ENCODE measurements around the gene STAP2. TPM values are rescaled to one million over a fixed set of nuclear protein-coding genes. Genes with fewer than 3 reads are reported as not detected.

The STAP2 gene
- total RNA-seq, 1 donor from 2014 or later, result 83.2 TPM

DNA sequence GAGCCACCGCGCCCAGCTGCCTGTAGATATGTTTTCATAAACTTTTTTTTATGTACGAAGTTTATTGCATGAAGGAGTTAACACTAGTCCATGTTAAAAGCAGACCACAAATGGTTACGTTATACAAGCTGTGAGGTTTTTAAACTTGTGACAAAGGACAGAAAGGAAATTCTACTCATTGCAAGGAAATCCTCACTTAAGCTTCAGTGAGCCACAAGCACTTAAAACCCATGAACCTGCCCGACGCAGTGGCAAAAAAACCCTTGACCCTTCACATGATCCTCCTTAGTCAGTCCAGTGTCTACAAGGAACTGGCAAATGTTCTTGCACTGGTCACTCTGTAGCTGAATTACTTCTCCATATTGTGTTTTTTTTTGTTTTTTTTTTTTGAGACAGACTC lies 8.9 kb upstream of the STAP2 start:
- Histone ChIP-seq H3K27me3 (ENCODE audit: control insufficient read depth, insufficient read depth, low read length) (no peaks in the 10 kb centered on the region), H3K4me3 (ENCODE audit: low read depth, low read length) (no peak overlapping the region), H3K36me3 (ENCODE audit: control insufficient read depth, insufficient read depth, low read length) (peaks cover 1% of the 10 kb centered on the region)
- DNase-seq (ENCODE audit: low read depth) (no peak), FAIRE-seq (no peak)
- TF ChIP-seq, protein P1, sequence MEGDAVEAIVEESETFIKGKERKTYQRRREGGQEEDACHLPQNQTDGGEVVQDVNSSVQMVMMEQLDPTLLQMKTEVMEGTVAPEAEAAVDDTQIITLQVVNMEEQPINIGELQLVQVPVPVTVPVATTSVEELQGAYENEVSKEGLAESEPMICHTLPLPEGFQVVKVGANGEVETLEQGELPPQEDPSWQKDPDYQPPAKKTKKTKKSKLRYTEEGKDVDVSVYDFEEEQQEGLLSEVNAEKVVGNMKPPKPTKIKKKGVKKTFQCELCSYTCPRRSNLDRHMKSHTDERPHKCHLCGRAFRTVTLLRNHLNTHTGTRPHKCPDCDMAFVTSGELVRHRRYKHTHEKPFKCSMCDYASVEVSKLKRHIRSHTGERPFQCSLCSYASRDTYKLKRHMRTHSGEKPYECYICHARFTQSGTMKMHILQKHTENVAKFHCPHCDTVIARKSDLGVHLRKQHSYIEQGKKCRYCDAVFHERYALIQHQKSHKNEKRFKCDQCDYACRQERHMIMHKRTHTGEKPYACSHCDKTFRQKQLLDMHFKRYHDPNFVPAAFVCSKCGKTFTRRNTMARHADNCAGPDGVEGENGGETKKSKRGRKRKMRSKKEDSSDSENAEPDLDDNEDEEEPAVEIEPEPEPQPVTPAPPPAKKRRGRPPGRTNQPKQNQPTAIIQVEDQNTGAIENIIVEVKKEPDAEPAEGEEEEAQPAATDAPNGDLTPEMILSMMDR (IDR thresholded peaks at IDR 0.05; ENCODE audit: insufficient read depth, low read length, severe bottlenecking), result no peak

DNA sequence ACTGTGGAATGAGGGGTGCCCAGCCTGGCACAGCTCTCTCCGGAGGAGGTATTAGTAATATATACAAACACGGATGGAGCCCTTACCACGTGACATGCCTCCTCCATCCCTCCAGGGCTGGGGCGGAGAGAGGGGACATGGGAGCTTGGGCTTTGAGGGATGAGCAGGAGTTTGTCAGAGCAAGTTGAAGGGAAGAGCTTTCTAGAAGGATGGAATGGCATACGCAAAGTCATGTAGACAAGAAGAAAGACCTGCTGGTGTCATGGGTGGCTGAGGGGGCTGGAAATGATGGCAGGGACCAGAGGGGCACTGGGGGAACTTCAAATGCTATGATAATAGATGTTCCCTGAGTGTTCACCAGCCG lies 7.4 kb upstream of the STAP2 start:
- H3K27me3 ChIP-seq (ENCODE audit: control insufficient read depth, insufficient read depth, low read length), result no peaks in the 10 kb centered on the region
- FAIRE-seq (no peak), DNase-seq (ENCODE audit: low read depth) (no peak)
- H3K36me3 ChIP-seq (ENCODE audit: control insufficient read depth, insufficient read depth, low read length), result peaks cover 1% of the 10 kb centered on the region
- TF ChIP-seq, protein P1 (IDR thresholded peaks at IDR 0.05; ENCODE audit: insufficient read depth, low read length, severe bottlenecking), result no peak
- no peak overlapping the region for H3K4me3 ChIP-seq (ENCODE audit: low read depth, low read length)

DNA sequence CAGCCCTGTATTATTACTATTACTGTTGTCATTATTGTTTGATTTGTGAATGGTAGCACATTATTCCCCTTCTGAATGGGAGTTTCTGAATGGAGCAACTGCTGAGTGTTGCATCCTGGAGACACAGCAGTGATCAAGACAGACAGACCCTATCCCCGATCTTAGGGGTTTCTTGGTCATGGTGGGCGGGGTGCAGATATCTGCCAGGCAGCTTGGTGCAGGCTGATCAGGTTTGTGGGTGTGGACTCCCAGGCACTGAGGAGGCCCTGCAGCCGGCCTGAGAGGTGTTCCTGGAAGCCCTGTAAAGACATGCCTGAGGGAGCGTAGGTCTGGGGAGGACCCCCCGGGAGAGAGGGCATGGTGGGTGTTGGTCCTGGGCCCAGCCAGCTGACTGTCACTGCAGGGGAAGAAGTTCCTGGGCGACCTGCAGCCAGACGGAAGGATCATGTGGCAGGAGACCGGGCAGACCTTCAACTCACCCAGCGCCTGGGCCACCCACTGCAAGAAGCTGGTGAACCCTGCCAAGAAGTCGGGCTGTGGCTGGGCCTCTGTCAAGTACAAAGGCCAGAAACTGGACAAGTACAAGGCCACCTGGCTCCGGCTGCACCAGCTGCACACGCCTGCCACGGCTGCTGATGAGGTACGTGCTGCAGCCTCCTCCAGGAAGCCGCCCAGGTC lies 6.9 kb upstream of the STAP2 start:
- peaks cover 1% of the 10 kb centered on the region for H3K36me3 ChIP-seq (ENCODE audit: control insufficient read depth, insufficient read depth, low read length)
- no peak for DNase-seq (ENCODE audit: low read depth)
- FAIRE-seq, result no peak
- H3K27me3 ChIP-seq (ENCODE audit: control insufficient read depth, insufficient read depth, low read length), result no peaks in the 10 kb centered on the region
- H3K4me3 ChIP-seq (ENCODE audit: low read depth, low read length), result no peak overlapping the region
- TF ChIP-seq, protein P1 (IDR thresholded peaks at IDR 0.05; ENCODE audit: insufficient read depth, low read length, severe bottlenecking), result no peak

DNA sequence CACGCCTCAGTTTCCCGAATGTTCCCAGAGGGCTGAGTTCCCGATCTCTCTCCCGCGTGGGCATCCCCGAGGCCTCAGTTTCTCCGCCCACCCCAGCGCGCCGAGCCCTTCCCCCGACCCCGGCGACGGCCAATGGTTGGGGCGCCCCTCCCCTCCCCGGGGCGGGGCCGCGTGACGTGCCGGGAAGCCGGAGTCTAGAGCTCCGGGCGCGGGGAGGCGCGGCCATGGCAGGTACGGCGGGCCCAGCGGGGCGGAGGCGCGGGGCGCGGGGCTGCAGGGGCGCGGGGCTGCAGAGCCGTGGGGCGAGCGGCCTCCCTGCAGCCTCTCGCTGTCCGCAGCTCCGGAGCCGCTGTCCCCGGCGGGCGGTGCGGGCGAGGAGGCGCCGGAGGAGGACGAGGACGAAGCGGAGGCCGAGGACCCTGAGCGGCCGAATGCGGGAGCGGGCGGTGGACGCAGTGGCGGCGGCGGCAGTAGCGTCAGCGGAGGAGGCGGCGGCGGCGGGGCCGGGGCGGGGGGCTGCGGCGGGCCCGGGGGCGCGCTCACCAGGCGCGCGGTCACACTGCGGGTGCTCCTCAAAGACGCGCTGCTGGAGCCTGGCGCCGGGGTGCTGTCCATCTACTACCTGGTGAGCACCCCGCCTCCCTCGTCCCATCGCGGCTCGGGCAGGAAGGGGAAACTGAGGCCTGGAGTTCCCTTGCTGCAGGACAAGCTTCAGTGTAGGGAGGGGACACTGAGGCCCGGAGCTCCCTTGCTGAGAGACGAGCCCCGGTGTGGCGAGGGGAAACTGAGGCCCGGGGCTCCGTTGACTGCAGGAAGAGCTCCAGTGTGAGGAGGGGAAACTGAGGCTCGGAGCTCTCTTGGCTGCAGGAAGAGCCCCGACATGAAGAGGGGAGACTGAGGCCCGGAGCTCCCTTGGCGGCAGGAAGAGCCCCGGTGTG lies 5.0 kb upstream of the STAP2 start, which contains the start of gene MPND:
MPND (plus strand) TSS at position 193 of the 938 bp plus-strand sequence; CDS start at position 225, 32 bp downstream.
- peak within 1 kb of the TSS; percentile 50 for H3K4me3 ChIP-seq (ENCODE audit: low read depth, low read length)
- TF ChIP-seq, protein P1 (IDR thresholded peaks at IDR 0.05; ENCODE audit: insufficient read depth, low read length, severe bottlenecking), result no peak
- FAIRE-seq (no peak), DNase-seq (ENCODE audit: low read depth) (peak; percentile 66)
- no peaks in the 10 kb centered on the region for H3K27me3 ChIP-seq (ENCODE audit: control insufficient read depth, insufficient read depth, low read length)
- H3K36me3 ChIP-seq (ENCODE audit: control insufficient read depth, insufficient read depth, low read length), result peaks cover 1% of the 10 kb centered on the region

DNA sequence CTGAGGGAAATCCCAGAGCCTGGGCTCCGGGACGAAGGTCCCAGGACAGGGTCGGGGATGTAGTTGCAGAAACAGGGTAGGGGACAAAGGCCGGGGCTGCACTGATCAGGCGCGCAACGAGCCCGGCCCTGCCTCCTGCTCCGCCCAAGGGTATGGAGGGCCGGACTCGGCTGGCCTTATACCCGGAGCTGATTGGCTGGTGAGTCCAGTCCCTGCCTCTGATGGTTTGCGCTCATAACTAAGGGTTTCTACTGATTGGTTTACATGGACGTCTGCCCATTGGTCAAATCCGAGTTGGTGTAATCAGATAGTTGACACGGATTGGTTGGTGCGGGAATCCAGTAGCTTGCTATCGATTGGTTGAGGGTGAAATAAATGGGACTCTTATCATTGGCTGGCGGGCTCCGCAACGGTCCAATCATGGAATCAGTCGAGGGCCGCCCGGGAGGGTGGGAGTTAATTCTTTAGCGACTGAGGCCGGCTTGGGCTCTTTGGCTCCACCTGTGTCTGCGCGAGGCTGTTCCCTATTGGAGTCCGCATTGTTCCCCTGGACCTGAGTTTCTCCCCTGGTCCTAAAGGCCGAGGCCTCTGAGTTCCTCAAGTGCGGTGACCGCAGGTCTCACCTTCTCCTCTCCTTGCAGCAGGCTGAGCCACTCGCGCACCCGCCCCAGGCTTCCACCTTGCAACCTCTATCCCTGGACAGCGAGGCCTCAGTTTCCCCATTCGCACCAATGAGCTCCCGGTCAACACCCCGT lies 4.2 kb upstream of the STAP2 start:
- peak; percentile 100 for DNase-seq (ENCODE audit: low read depth)
- FAIRE-seq, result peak; percentile 92
- TF ChIP-seq, protein P1 (IDR thresholded peaks at IDR 0.05; ENCODE audit: insufficient read depth, low read length, severe bottlenecking), result peak; percentile 46
- peak overlapping the region; percentile 50 for H3K4me3 ChIP-seq (ENCODE audit: low read depth, low read length)
- no peaks in the 10 kb centered on the region for H3K27me3 ChIP-seq (ENCODE audit: control insufficient read depth, insufficient read depth, low read length)
- peaks cover 1% of the 10 kb centered on the region for H3K36me3 ChIP-seq (ENCODE audit: control insufficient read depth, insufficient read depth, low read length)
